Body of pancreas (tissue), 4 donors: Measurements from ENCODE around the gene MACROH2A2. TPM values are rescaled to one million over a fixed set of nuclear protein-coding genes. Genes with fewer than 3 reads are reported as not detected.
"Not testable (repeated sequence)": the region's sequence is repeated elsewhere in the genome, so short reads cannot be mapped to it uniquely, and the experiment has no call there.

Experiments
- ATAC-seq: fragments of 150-250 bp; one replicate; pipeline ENCODE4 v1.9.1; 2016
- DNase-seq, 4 donors: peaks; one replicate each; pipeline ENCODE4 v3.0.0-alpha.2; 2019
- H3K27ac ChIP-seq, 4 donors: fragments of 200-600 bp; sonication (generic); 1 replicate in 3 of 4; 2 replicates in 1 of 4; pipeline versions ENCODE4 v1.5.1 to v1.6.1; 2016 to 2019; ENCODE audit warnings: mild to moderate bottlenecking in 1 of 4, mixed read lengths in 1 of 4, moderate library complexity in 1 of 4
- H3K27me3 ChIP-seq, 2 donors: fragments of 200-600 bp; sonication (generic); one replicate each; pipeline ENCODE4 v1.6.0; 2016; ENCODE audit warnings: mild to moderate bottlenecking in 1 of 2
- H3K36me3 ChIP-seq, 2 donors: fragments of 200-600 bp; sonication (generic); replicated peaks in 1 of 2; 2 replicates each; pipeline ENCODE4 v1.5.1; 2016; ENCODE audit warnings: low read depth in 2 of 2; ENCODE audit not compliant: insufficient read depth in 1 of 2
- H3K4me1 ChIP-seq: fragments of 200-600 bp; sonication (generic); one replicate; pipeline ENCODE4 v1.6.0; 2016
- H3K4me3 ChIP-seq, 2 donors: fragments of 200-600 bp; sonication (generic); 1 replicate in 1 of 2; 2 replicates in 1 of 2; pipeline ENCODE4 v1.5.1; 2016 to 2019
- H3K9me3 ChIP-seq, 3 donors: fragments of 200-600 bp; sonication (generic); 1 replicate in 2 of 3; 2 replicates in 1 of 3; pipeline ENCODE4 v1.5.1; 2016
- CTCF ChIP-seq, 7 experiments: fragments of 450-650 bp in 4 of 7; fragments of 200-600 bp in 3 of 7; sonication (generic) in 3 of 7; IDR thresholded peaks; one replicate each; pipeline ENCODE4 v1.5.1; 2016 to 2019; ENCODE audit warnings: antibody characterized with exemption in 7 of 7
- POLR2A ChIP-seq, 3 donors: fragments of 450-650 bp; IDR thresholded peaks; one replicate each; pipeline ENCODE4 v1.6.1; 2016; ENCODE audit warnings: antibody characterized with exemption in 3 of 3, mild to moderate bottlenecking in 2 of 3
- WGBS, 2 donors: methylation state at CpG; one replicate each; pipeline ENCODE4 v1.1.5; 2017; 5-methylcytosine and 5-hydroxymethylcytosine counted together
- intact Hi-C: fragments of 100-400 bp; cut with DNase I; formaldehyde crosslinking; loops from one replicate; pipeline ENCODE4 v1.15.1; 2023
- total RNA-seq, 2 donors: library from RNA; depleted of rRNA; stranded (reverse); fragments of >200 nt; gene quantifications; one replicate each; pipeline ENCODE4 v1.1.0, GENCODE V29; 2016

Gene MACROH2A2
- total RNA-seq, 2 donors from 2014 or later = 0.99 to 10.6 TPM

GRCh38 chr10:70147259-70147625 lies 94.6 kb downstream of the MACROH2A2 start:
- TF ChIP-seq CTCF (IDR thresholded peaks at IDR 0.05) = no peak
- no peak for TF ChIP-seq POLR2A (IDR thresholded peaks at IDR 0.05)
- Histone ChIP-seq H3K4me1 (peaks cover 20% of the 10 kb centered on the region), H3K27ac (peak overlapping the region in 3 of 4 donors; percentile 82 to 91 (median 84)), H3K27me3 (no peaks in the 10 kb centered on the region), H3K9me3 (no peaks in the 10 kb centered on the region), H3K36me3 (peaks cover 0 to 4% of the 10 kb centered on the region in 2 donors), H3K4me3 (no peak overlapping the region)
- DNase-seq = no peak
- WGBS, 2 donors = 30 to 32% methylated on average over 2 of the region's 2 CpGs
- ATAC-seq = no peak
- intact Hi-C loops = no loop called here

GRCh38 chr10:70148516-70148915 lies 95.9 kb downstream of the MACROH2A2 start:
- ATAC-seq (no peak), DNase-seq (no peak)
- no peak overlapping the region for H3K4me3 ChIP-seq
- peaks cover 0 to 9% of the 10 kb centered on the region in 2 donors for H3K36me3 ChIP-seq
- intact Hi-C loops = no loop called here
- WGBS, 2 donors = 89% methylated on average over 4 to 5 of the region's 5 CpGs
- peaks cover 20% of the 10 kb centered on the region for H3K4me1 ChIP-seq
- TF ChIP-seq CTCF (IDR thresholded peaks at IDR 0.05) = no peak
- TF ChIP-seq POLR2A (IDR thresholded peaks at IDR 0.05) = no peak
- H3K27me3 ChIP-seq = no peaks in the 10 kb centered on the region
- no peaks in the 10 kb centered on the region for H3K9me3 ChIP-seq
- no peak overlapping the region for H3K27ac ChIP-seq

GRCh38 chr10:70155255-70155838 lies 102.7 kb downstream of the MACROH2A2 start:
- H3K4me1 ChIP-seq = peaks cover 14% of the 10 kb centered on the region
- WGBS, 2 donors = 23 to 30% methylated on average over 3 of the region's 3 CpGs
- H3K36me3 ChIP-seq = peaks cover 0 to 27% of the 10 kb centered on the region in 2 donors
- ATAC-seq = no peak
- H3K27ac ChIP-seq = no peak overlapping the region
- H3K27me3 ChIP-seq = no peaks in the 10 kb centered on the region
- intact Hi-C loops = no loop called here
- no peak overlapping the region for H3K4me3 ChIP-seq
- DNase-seq = no peak
- TF ChIP-seq CTCF (IDR thresholded peaks at IDR 0.05) = no peak
- TF ChIP-seq POLR2A (IDR thresholded peaks at IDR 0.05) = no peak
- no peaks in the 10 kb centered on the region for H3K9me3 ChIP-seq

- intact Hi-C loops = no loop called here
- Histone ChIP-seq H3K4me3 (no peak overlapping the region), H3K27me3 (no peaks in the 10 kb centered on the region), H3K4me1 (peaks cover 27% of the 10 kb centered on the region), H3K9me3 (no peaks in the 10 kb centered on the region), H3K36me3 (peaks cover 0 to 21% of the 10 kb centered on the region in 2 donors), H3K27ac (no peak overlapping the region)
- ATAC-seq (no peak), DNase-seq (no peak)
- TF ChIP-seq POLR2A (IDR thresholded peaks at IDR 0.05) (no peak), CTCF (IDR thresholded peaks at IDR 0.05) (no peak)
- 59 to 68% methylated on average over 2 of the region's 2 CpGs for WGBS, 2 donors
Observed at GRCh38 chr10:70158113-70158512, 105.5 kb downstream of the MACROH2A2 start.

- H3K9me3 ChIP-seq, DNase-seq, intact Hi-C loops, H3K27me3 ChIP-seq, H3K4me3 ChIP-seq, H3K27ac ChIP-seq, ATAC-seq: not testable (repeated sequence)
- Histone ChIP-seq H3K4me1 (peaks cover 38% of the 10 kb centered on the region), H3K36me3 (peaks cover 0 to 19% of the 10 kb centered on the region in 2 donors)
- 94 to 96% methylated on average over 3 of the region's 3 CpGs for WGBS, 2 donors
Observed at GRCh38 chr10:70159366-70159765, 106.7 kb downstream of the MACROH2A2 start.
